ENCODE results near the gene GARRE1. TPM values are rescaled to one million over a fixed set of nuclear protein-coding genes. Genes with fewer than 3 reads are reported as not detected.

GARRE1 gene
- total and polyA plus RNA-seq, 11 donors, result 7.8 to 34.7 (median 20.6) TPM

DNA sequence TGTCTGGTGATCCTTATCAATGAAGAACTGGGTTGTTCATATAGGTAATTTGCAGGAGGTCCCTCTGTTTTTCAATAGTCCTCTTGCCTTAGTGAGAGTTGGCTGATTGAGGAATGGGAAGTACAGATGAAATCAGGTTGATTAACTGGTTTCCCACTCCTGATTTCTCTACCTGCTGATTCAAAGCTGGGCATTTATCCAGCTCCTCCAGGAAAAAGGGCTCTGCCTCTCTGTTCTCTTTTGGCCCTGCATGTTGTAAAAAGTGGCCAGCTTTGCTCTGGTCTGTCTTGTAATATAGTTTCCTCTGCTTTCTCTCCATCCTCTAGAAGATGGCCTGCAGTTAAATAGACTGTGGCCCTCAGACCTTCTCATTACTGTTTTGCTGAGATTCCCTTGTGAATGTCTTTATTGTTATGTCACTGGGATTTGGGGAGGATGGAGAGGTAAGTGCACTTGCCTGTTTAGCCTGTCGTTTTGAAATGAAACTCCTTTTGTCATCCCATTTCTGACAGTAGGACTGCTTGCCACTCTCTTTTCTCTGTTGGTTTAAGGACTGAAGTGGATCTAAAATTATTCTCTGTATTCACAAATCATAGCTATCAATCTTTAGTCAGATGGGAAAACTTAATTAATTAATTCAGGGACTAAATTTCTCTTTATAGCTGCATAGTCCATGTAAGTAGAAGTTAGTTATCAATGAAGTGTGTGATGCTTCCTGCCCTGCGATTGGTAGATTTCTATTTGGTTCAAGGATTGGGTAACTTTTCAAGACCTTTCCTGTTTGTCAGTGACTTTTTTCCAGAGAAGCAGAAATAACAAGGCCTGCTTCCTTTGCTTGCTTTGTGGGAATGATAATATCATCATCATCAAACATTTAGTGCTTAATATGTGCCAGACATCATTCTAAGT lies 28.5 kb downstream of the GARRE1 start:
- H3K9me3 ChIP-seq, result no peaks in the 10 kb centered on the region
- no peak for DNase-seq
- no peak overlapping the region for H3K27ac ChIP-seq
- peaks cover 0 to 37% (median 7%) of the 10 kb centered on the region in 9 donors for H3K36me3 ChIP-seq
- no peak for TF ChIP-seq CTCF (IDR thresholded peaks at IDR 0.05)
- no peak for TF ChIP-seq POLR2A (IDR thresholded peaks at IDR 0.05)
- H3K4me3 ChIP-seq, result no peak overlapping the region
- peaks cover 0 to 24% (median 9%) of the 10 kb centered on the region in 12 donors for H3K4me1 ChIP-seq
- intact Hi-C loops (cut with DNase I), result no loop called here
- no peak for ATAC-seq
- H3K27me3 ChIP-seq, result no peaks in the 10 kb centered on the region
- 44 to 58% (median 50%) methylated on average over 2 of the region's 2 CpGs for WGBS, 4 donors

- peaks cover 0 to 23% (median 9%) of the 10 kb centered on the region in 12 donors for H3K4me1 ChIP-seq
- no peaks in the 10 kb centered on the region for H3K27me3 ChIP-seq
- ATAC-seq, result no peak
- intact Hi-C loops (cut with DNase I), result no loop called here
- 84 to 87% (median 86%) methylated on average over 2 of the region's 2 CpGs for whole genome bisulfite sequencing, 4 donors
- H3K9me3 ChIP-seq, result no peaks in the 10 kb centered on the region
- TF ChIP-seq POLR2A (IDR thresholded peaks at IDR 0.05) (no peak), CTCF (IDR thresholded peaks at IDR 0.05) (no peak)
- H3K27ac ChIP-seq, result no peak overlapping the region
- no peak overlapping the region for H3K4me3 ChIP-seq
- no peak for DNase-seq
- peaks cover 0 to 37% (median 0%) of the 10 kb centered on the region in 9 donors for H3K36me3 ChIP-seq
These were observed 30.2 kb downstream of the GARRE1 start for GRCh38 chr19:34284505-34284904.

GRCh38 chr19:34287662-34288140 lies 33.3 kb downstream of the GARRE1 start:
- ATAC-seq, result no peak
- peaks cover 0 to 6% (median 0%) of the 10 kb centered on the region in 12 donors for H3K9me3 ChIP-seq
- H3K27me3 ChIP-seq, result no peaks in the 10 kb centered on the region
- DNase-seq, result no peak
- peaks cover 0 to 15% (median 3%) of the 10 kb centered on the region in 12 donors for H3K4me1 ChIP-seq
- H3K27ac ChIP-seq, result no peak overlapping the region
- intact Hi-C loops (cut with DNase I), result no loop called here
- TF ChIP-seq POLR2A (IDR thresholded peaks at IDR 0.05) (no peak), CTCF (IDR thresholded peaks at IDR 0.05) (no peak)
- peaks cover 0 to 27% (median 0%) of the 10 kb centered on the region in 9 donors for H3K36me3 ChIP-seq
- WGBS, 4 donors, result 92 to 100% (median 94%) methylated on average over 3 of the region's 3 CpGs
- no peak overlapping the region for H3K4me3 ChIP-seq

DNA sequence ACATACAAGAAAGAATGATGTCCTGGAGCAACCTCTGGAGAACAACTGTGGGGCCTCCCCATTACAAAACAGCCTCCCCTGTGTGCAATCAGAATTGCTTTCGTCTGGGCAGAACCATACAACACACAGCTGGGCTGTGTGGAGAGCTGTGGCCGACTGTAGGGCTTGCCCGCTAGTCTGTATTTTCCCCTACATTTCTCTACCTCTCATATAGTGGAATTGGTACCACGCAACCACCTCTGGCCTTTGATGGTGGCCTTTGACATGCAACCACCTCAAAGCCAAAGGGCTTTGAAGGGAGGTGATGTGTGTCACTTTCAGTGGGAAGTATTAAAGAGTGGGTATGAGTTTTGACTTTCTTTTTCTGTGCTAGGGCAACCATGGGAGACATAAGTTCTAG lies 34.0 kb downstream of the GARRE1 start:
- H3K9me3 ChIP-seq, result peaks cover 0 to 6% (median 0%) of the 10 kb centered on the region in 12 donors
- no peak overlapping the region for H3K27ac ChIP-seq
- TF ChIP-seq CTCF (IDR thresholded peaks at IDR 0.05), result no peak
- no peak for TF ChIP-seq POLR2A (IDR thresholded peaks at IDR 0.05)
- DNase-seq (no peak), ATAC-seq (no peak)
- peaks cover 0 to 27% (median 0%) of the 10 kb centered on the region in 9 donors for H3K36me3 ChIP-seq
- WGBS, 4 donors, result 88 to 95% (median 89%) methylated on average over 4 of the region's 4 CpGs
- H3K4me3 ChIP-seq, result no peak overlapping the region
- intact Hi-C loops (cut with DNase I), result no loop called here
- H3K4me1 ChIP-seq, result peaks cover 0 to 8% (median under 1%) of the 10 kb centered on the region in 12 donors
- no peaks in the 10 kb centered on the region for H3K27me3 ChIP-seq

Measured in heart left ventricle (tissue), 16 donors.